Tibial nerve (tissue), 4 donors: ENCODE data around the gene LUC7L2. TPM values are rescaled to one million over a fixed set of nuclear protein-coding genes. Genes with fewer than 3 reads are reported as not detected.

ENCODE experiments used
- DNase-seq, 2 donors: peaks; one replicate each; pipeline ENCODE4 v3.0.0-alpha.2; 2019; ENCODE audit warnings: low spot score in 2 of 2
- H3K27ac ChIP-seq, 4 donors: fragments of 200-600 bp; sonication (generic) in 3 of 4; one replicate each; pipeline ENCODE4 v1.5.1; 2017 to 2019; ENCODE audit warnings: mild to moderate bottlenecking in 1 of 4
- H3K27me3 ChIP-seq, 2 donors: fragments of 200-600 bp; sonication (generic) in 1 of 2; one replicate each; pipeline versions ENCODE4 v1.5.1 to v1.6.0; 2017 to 2019
- H3K36me3 ChIP-seq, 3 donors: fragments of 200-600 bp; sonication (generic); one replicate each; pipeline ENCODE4 v1.5.1; 2018 to 2019
- H3K4me1 ChIP-seq, 4 donors: fragments of 200-600 bp; sonication (generic) in 3 of 4; one replicate each; pipeline ENCODE4 v1.5.1; 2017 to 2019
- H3K4me3 ChIP-seq, 4 donors: fragments of 200-600 bp; sonication (generic) in 3 of 4; one replicate each; pipeline ENCODE4 v1.5.1; 2017 to 2019; ENCODE audit warnings: mild to moderate bottlenecking in 1 of 4, moderate library complexity in 1 of 4
- H3K9me3 ChIP-seq, 4 donors: fragments of 200-600 bp; sonication (generic) in 3 of 4; one replicate each; pipeline ENCODE4 v1.5.1; 2017 to 2019
- CTCF ChIP-seq, 5 experiments: fragments of 200-600 bp in 3 of 5; fragments of 450-650 bp in 2 of 5; sonication (generic) in 3 of 5; IDR thresholded peaks; one replicate each; pipeline ENCODE4 v1.5.1; 2016 to 2019; ENCODE audit warnings: antibody characterized with exemption in 5 of 5, mild to moderate bottlenecking in 3 of 5, moderate library complexity in 2 of 5
- EP300 ChIP-seq, 2 donors: sonication (generic); formaldehyde crosslinking; IDR thresholded peaks; one replicate each; pipeline ENCODE4 v1.6.1; 2017; ENCODE audit warnings: antibody characterized with exemption in 2 of 2, mild to moderate bottlenecking in 1 of 2
- POLR2A ChIP-seq, 2 donors: fragments of 450-650 bp; IDR thresholded peaks; one replicate each; pipeline ENCODE4 v1.6.1; 2017; ENCODE audit warnings: antibody characterized with exemption in 2 of 2, mild to moderate bottlenecking in 2 of 2, moderate library complexity in 2 of 2
- WGBS, 2 donors: methylation state at CpG; one replicate each; pipeline ENCODE4 v1.1.5; 2018; 5-methylcytosine and 5-hydroxymethylcytosine counted together
- total RNA-seq, 4 donors: library from RNA; depleted of rRNA; stranded (reverse); fragments of >200 nt; gene quantifications; one replicate each; pipeline ENCODE4 v1.1.0, GENCODE V29; 2016

LUC7L2 gene
- total RNA-seq, 4 donors from 2014 or later = 76.2 to 107 (median 102) TPM

GRCh38 chr7:139339025-139339424 is 20.7 kb upstream of the LUC7L2 start:
- 99 to 100% methylated on average over 2 of the region's 2 CpGs for WGBS, 2 donors
- H3K9me3 ChIP-seq = peaks cover 0 to 9% (median 0%) of the 10 kb centered on the region in 4 donors
- H3K36me3 ChIP-seq = no peaks in the 10 kb centered on the region
- H3K27ac ChIP-seq = no peak overlapping the region
- no peak overlapping the region for H3K4me3 ChIP-seq
- DNase-seq = no peak
- TF ChIP-seq EP300 (IDR thresholded peaks at IDR 0.05) = no peak
- TF ChIP-seq CTCF (IDR thresholded peaks at IDR 0.05) = no peak
- no peak for TF ChIP-seq POLR2A (IDR thresholded peaks at IDR 0.05)
- no peaks in the 10 kb centered on the region for H3K27me3 ChIP-seq
- peaks cover 0 to 17% (median 12%) of the 10 kb centered on the region in 4 donors for H3K4me1 ChIP-seq

GRCh38 chr7:139339698-139340036 is 20.0 kb upstream of the LUC7L2 start:
- DNase-seq = no peak
- Histone ChIP-seq H3K27ac (peak overlapping the region; percentile 98 to 100 (median 100)), H3K9me3 (peaks cover 0 to 9% (median 0%) of the 10 kb centered on the region in 4 donors), H3K4me1 (peaks cover 0 to 17% (median 12%) of the 10 kb centered on the region in 4 donors), H3K36me3 (no peaks in the 10 kb centered on the region), H3K27me3 (no peaks in the 10 kb centered on the region), H3K4me3 (peak overlapping the region; percentile 80 to 94 (median 86))
- TF ChIP-seq EP300 (IDR thresholded peaks at IDR 0.05) = no peak
- no peak for TF ChIP-seq CTCF (IDR thresholded peaks at IDR 0.05)
- TF ChIP-seq POLR2A (IDR thresholded peaks at IDR 0.05) = no peak
- 84 to 88% methylated on average over 13 of the region's 13 CpGs for WGBS, 2 donors

- Histone ChIP-seq H3K4me3 (peak overlapping the region; percentile 80 to 94 (median 86)), H3K36me3 (no peaks in the 10 kb centered on the region), H3K27ac (peak overlapping the region; percentile 98 to 100 (median 100)), H3K4me1 (peaks cover 0 to 17% (median 12%) of the 10 kb centered on the region in 4 donors), H3K27me3 (no peaks in the 10 kb centered on the region), H3K9me3 (peaks cover 0 to 9% (median 0%) of the 10 kb centered on the region in 4 donors)
- TF ChIP-seq POLR2A (IDR thresholded peaks at IDR 0.05) = peak; percentile 55 to 79
- peak; percentile 96 to 98 for TF ChIP-seq EP300 (IDR thresholded peaks at IDR 0.05)
- TF ChIP-seq CTCF (IDR thresholded peaks at IDR 0.05) = peak; percentile 69 to 84 (median 76)
- peak; percentile 100 for DNase-seq
- 2 to 9% methylated on average over 12 to 58 of the region's 66 CpGs for WGBS, 2 donors
These were observed 19.5 kb upstream of the LUC7L2 start for GRCh38 chr7:139340037-139340807.

DNA sequence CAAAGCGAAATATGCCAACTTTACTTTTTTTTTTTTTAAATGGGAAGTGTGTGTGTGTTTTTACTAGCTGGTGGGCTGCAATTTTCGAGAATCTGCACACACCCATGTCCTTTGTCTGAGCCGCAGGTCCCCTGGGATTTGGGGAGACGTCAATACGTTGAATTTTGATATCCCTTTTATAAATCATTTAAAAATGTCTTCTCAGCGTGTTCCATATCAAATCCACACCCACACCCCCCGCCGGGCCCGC is 19.0 kb upstream of the LUC7L2 start:
- peak in 1 of 2 donors; percentile 58 for DNase-seq
- WGBS, 2 donors = 0% methylated on average over 9 of the region's 9 CpGs
- peaks cover 0 to 9% (median 0%) of the 10 kb centered on the region in 4 donors for H3K9me3 ChIP-seq
- no peaks in the 10 kb centered on the region for H3K27me3 ChIP-seq
- peaks cover 0 to 17% (median 12%) of the 10 kb centered on the region in 4 donors for H3K4me1 ChIP-seq
- TF ChIP-seq EP300 (IDR thresholded peaks at IDR 0.05) (no peak), CTCF (IDR thresholded peaks at IDR 0.05) (no peak), POLR2A (IDR thresholded peaks at IDR 0.05) (no peak)
- peak overlapping the region; percentile 80 to 94 (median 86) for H3K4me3 ChIP-seq
- H3K36me3 ChIP-seq = peaks cover 0 to 5% (median 0%) of the 10 kb centered on the region in 3 donors
- peak overlapping the region; percentile 98 to 100 (median 100) for H3K27ac ChIP-seq

DNA sequence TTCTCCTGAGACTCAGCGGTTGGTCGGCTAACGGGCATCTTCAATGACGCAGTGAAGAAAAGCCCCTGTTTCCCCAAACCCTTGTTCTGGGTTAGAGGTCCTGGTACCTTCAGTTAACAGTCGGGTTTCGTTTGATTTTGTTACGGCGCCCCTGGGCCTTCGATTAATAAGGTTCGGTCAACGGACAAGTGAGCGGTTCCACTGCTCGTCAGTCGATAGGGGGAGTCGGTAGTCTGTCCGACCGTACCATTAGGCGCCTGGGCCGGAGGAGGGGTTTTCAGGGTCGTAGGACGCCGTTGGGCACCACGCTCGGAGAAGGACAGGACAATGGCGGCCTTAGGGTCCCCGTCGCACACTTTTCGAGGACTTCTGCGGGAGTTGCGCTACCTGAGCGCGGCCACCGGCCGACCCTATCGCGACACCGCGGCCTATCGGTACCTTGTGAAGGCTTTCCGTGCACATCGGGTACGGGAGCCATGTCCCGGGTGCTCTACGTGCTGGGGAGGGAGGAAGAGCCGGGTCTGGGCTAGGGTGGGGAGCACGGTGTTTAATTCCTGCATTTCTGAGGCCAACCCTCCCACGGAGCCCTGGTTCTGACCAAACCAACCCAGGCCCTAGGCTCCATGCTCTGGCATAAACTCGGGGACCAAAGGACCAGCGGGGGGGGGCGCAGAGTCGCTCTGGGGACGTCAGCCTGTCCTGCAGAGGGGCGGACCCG is 18.5 kb upstream of the LUC7L2 start, which contains the start of gene FMC1:
Gene FMC1, plus strand, starts transcription at position 280 of the 718 bp plus-strand sequence. Its CDS starts 48 bp downstream, at position 328.
- 0 to 1% methylated on average over 50 to 53 of the region's 54 CpGs for WGBS, 2 donors
- peaks cover 0 to 17% (median 12%) of the 10 kb centered on the region in 4 donors for H3K4me1 ChIP-seq
- H3K4me3 ChIP-seq = peak within 1 kb of the TSS; percentile 80 to 94 (median 86)
- H3K36me3 ChIP-seq = peaks cover 0 to 10% (median 0%) of the 10 kb centered on the region in 3 donors
- peak within 1 kb of the TSS; percentile 98 to 100 (median 100) for H3K27ac ChIP-seq
- peaks cover 0 to 9% (median 0%) of the 10 kb centered on the region in 4 donors for H3K9me3 ChIP-seq
- H3K27me3 ChIP-seq = no peaks in the 10 kb centered on the region
- DNase-seq = peak; percentile 88 to 89
- TF ChIP-seq POLR2A (IDR thresholded peaks at IDR 0.05) (peak; percentile 88 to 92), CTCF (IDR thresholded peaks at IDR 0.05) (peak; percentile 37 to 83 (median 55)), EP300 (IDR thresholded peaks at IDR 0.05) (peak in 1 of 2 donors; percentile 96)
